Activated CD4-positive, CD25-positive, alpha-beta regulatory T cell (primary cell): Measurements from ENCODE around the gene SORD.

Experiments used
- DNase-seq, 4 experiments: peaks; one replicate each; lab custom pipeline; 2025; lab: John Stamatoyannopoulos, UW

Gene SORD

GRCh38 chr15:45116482-45117307, 93.7 kb downstream of the SORD start:
- no peak for DNase-seq

- DNase-seq: no peak
These were observed 94.5 kb downstream of the SORD start for GRCh38 chr15:45117308-45118130.

GRCh38 chr15:45118131-45118588, 95.2 kb downstream of the SORD start:
- peak; percentile 56 to 76 (median 66) for DNase-seq

GRCh38 chr15:45118996-45119395, 96.0 kb downstream of the SORD start:
- no peak for DNase-seq

GRCh38 chr15:45120081-45120972, 97.3 kb downstream of the SORD start:
- DNase-seq: no peak

- no peak for DNase-seq
These were observed 98.0 kb downstream of the SORD start for GRCh38 chr15:45121020-45121419.

GRCh38 chr15:45121706-45122417, 98.9 kb downstream of the SORD start:
- DNase-seq: no peak

GRCh38 chr15:45122719-45123118, 99.7 kb downstream of the SORD start:
- DNase-seq: no peak

- DNase-seq: no peak
These were observed 100.4 kb downstream of the SORD start for GRCh38 chr15:45123397-45123796.

GRCh38 chr15:45126535-45127158, 103.7 kb downstream of the SORD start:
- DNase-seq: peak in 2 of 4 experiments; percentile 11 to 24
